ENCODE data around the gene WNT2B. TPM values are rescaled to one million over a fixed set of nuclear protein-coding genes. Genes with fewer than 3 reads are reported as not detected.

The WNT2B gene
- total RNA-seq, 2 donors from 2014 or later: 10.0 to 15.4 TPM

DNA sequence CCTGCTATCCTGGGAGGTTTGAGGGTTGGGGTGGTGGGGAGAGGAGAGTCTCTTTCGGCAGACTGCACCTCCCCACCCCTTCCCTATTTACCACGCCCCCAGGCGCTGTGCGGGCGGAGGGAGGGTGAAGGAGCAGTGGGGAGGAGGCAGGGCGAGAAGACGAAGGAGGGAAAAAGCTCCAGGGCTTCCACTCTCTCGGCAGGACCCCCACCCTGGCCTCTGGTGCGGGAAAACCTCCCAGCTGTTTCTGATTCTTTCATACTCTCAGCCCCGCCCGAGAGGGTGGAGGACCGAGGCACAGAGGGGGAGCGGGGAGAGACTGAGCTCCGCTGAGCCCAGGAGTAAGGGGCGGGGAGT, 866 bp upstream of the WNT2B start:
- Histone ChIP-seq H3K4me1 (ENCODE audit: control insufficient read depth in 1 of 2, low read depth in 2 of 2) (peaks cover 4 to 20% of the 10 kb centered on the region in 2 donors), H3K9me3 (no peaks in the 10 kb centered on the region), H3K36me3 (no peaks in the 10 kb centered on the region), H3K27ac (no peak overlapping the region), H3K27me3 (replicated peaks; ENCODE audit: insufficient read depth) (no peaks in the 10 kb centered on the region), H3K4me3 (peak overlapping the region; percentile 82)
- ATAC-seq (ENCODE audit: insufficient number of reproducible peaks, low FRiP score, low read depth) (no peak), DNase-seq (ENCODE audit: low spot score) (no peak)
- no peak for TF ChIP-seq CTCF (IDR thresholded peaks at IDR 0.05)

DNA sequence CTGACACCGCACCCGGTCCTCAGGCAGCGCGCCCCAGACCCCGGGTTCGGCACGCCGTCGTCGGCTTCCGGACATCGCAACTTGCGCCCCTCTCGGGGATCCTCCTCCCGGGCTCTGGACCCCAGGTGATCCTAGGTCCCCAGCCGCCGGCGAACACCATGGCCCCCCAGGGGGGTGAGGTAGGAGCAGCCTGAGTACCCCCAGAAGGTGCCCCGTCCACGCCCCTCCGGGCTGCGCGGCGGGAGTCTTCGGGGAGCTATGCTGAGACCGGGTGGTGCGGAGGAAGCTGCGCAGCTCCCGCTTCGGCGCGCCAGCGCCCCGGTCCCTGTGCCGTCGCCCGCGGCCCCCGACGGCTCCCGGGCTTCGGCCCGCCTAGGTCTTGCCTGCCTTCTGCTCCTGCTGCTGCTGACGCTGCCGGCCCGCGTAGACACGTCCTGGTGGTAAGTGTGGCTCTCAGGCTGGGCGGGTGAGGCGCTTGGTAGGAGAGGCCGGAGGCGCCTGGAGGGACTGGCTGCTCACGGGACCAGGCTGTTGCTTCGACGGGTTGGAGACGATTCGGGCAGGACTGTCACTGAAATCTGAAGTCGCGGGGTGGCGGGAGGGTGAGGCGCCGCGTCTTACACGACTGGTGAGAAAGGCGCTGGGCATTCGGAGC, 367 bp downstream of the WNT2B start:
- no peaks in the 10 kb centered on the region for H3K9me3 ChIP-seq
- no peaks in the 10 kb centered on the region for H3K27me3 ChIP-seq (replicated peaks; ENCODE audit: insufficient read depth)
- no peak for TF ChIP-seq CTCF (IDR thresholded peaks at IDR 0.05)
- peaks cover 4 to 26% of the 10 kb centered on the region in 2 donors for H3K4me1 ChIP-seq (ENCODE audit: control insufficient read depth in 1 of 2, low read depth in 2 of 2)
- ATAC-seq (ENCODE audit: insufficient number of reproducible peaks, low FRiP score, low read depth) (no peak), DNase-seq (ENCODE audit: low spot score) (no peak)
- no peaks in the 10 kb centered on the region for H3K36me3 ChIP-seq
- H3K27ac ChIP-seq: peak overlapping the region in 1 of 2 donors; percentile 1
- H3K4me3 ChIP-seq: peak overlapping the region; percentile 82

DNA sequence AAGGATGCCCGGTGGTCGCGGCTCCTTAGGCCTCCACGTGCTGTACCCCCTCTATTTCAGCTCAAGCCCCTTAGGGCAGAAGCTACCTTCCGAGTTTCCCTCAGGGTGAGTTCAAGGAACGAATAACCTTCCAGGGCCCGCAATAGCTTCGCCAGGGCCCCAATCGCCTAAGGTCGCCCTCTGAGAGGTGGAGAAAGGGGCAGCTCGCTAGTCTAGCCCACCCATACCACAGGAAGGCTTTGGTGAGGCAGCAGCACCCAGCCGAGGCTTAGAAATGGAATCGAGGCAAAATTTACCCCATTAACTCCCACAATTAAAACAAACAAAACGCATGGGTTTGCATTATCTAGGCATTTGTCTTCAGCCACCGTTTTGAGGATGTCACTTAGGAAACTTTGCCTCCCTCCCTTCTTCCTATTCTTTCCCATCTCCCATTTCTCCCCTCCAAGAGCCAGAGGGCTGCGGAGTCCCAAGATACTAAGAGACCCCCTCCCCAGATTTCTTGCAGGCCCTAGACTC, 954 bp downstream of the WNT2B start:
- Histone ChIP-seq H3K4me3 (peak overlapping the region; percentile 82), H3K4me1 (ENCODE audit: control insufficient read depth in 1 of 2, low read depth in 2 of 2) (peaks cover 4 to 26% of the 10 kb centered on the region in 2 donors), H3K9me3 (no peaks in the 10 kb centered on the region), H3K27ac (peak overlapping the region in 1 of 2 donors; percentile 1), H3K36me3 (no peaks in the 10 kb centered on the region), H3K27me3 (replicated peaks; ENCODE audit: insufficient read depth) (no peaks in the 10 kb centered on the region)
- ATAC-seq (ENCODE audit: insufficient number of reproducible peaks, low FRiP score, low read depth) (no peak), DNase-seq (ENCODE audit: low spot score) (no peak)
- no peak for TF ChIP-seq CTCF (IDR thresholded peaks at IDR 0.05)

- no peaks in the 10 kb centered on the region for H3K9me3 ChIP-seq
- H3K36me3 ChIP-seq: no peaks in the 10 kb centered on the region
- H3K4me3 ChIP-seq: no peak overlapping the region
- peaks cover 4 to 26% of the 10 kb centered on the region in 2 donors for H3K4me1 ChIP-seq (ENCODE audit: control insufficient read depth in 1 of 2, low read depth in 2 of 2)
- ATAC-seq (ENCODE audit: insufficient number of reproducible peaks, low FRiP score, low read depth): no peak
- no peaks in the 10 kb centered on the region for H3K27me3 ChIP-seq (replicated peaks; ENCODE audit: insufficient read depth)
- no peak for DNase-seq (ENCODE audit: low spot score)
- no peak overlapping the region for H3K27ac ChIP-seq
- TF ChIP-seq CTCF (IDR thresholded peaks at IDR 0.05): no peak
Measured at GRCh38 chr1:112510340-112510739, 1.6 kb downstream of the WNT2B start.

GRCh38 chr1:112511897-112512296, 3.1 kb downstream of the WNT2B start:
- Histone ChIP-seq H3K9me3 (no peaks in the 10 kb centered on the region), H3K27ac (peak overlapping the region in 1 of 2 donors; percentile 41), H3K4me3 (no peak overlapping the region), H3K4me1 (ENCODE audit: control insufficient read depth in 1 of 2, low read depth in 2 of 2) (peaks cover 4 to 26% of the 10 kb centered on the region in 2 donors), H3K36me3 (no peaks in the 10 kb centered on the region), H3K27me3 (replicated peaks; ENCODE audit: insufficient read depth) (no peaks in the 10 kb centered on the region)
- DNase-seq (ENCODE audit: low spot score): no peak
- no peak for ATAC-seq (ENCODE audit: insufficient number of reproducible peaks, low FRiP score, low read depth)
- TF ChIP-seq CTCF (IDR thresholded peaks at IDR 0.05): no peak
